Activated naive CD8-positive, alpha-beta T cell (primary cell): ENCODE measurements around the gene KIF13A.

Experiments used
- H3K27ac Mint-ChIP-seq: one replicate; pipeline ENCODE4 v1.8.0; 2021; ENCODE audit warnings: mixed read lengths
- H3K27me3 Mint-ChIP-seq: one replicate; pipeline ENCODE4 v1.8.0; 2021; ENCODE audit warnings: mixed read lengths
- H3K36me3 Mint-ChIP-seq: one replicate; pipeline ENCODE4 v1.8.0; 2021; ENCODE audit warnings: mixed read lengths
- H3K4me1 Mint-ChIP-seq: one replicate; pipeline ENCODE4 v1.8.0; 2021; ENCODE audit warnings: low read depth, mixed read lengths
- H3K4me3 Mint-ChIP-seq: one replicate; pipeline ENCODE4 v1.8.0; 2021; ENCODE audit warnings: mild to moderate bottlenecking, mixed read lengths
- H3K9me3 Mint-ChIP-seq: one replicate; pipeline ENCODE4 v1.8.0; 2021; ENCODE audit warnings: low read depth, mixed read lengths

KIF13A gene

GRCh38 chr6:17877196-17877894, 110.1 kb downstream of the KIF13A start:
- Mint-ChIP-seq H3K4me3 (no peak overlapping the region), H3K9me3 (no peaks in the 10 kb centered on the region), H3K27ac (no peak overlapping the region), H3K4me1 (no peaks in the 10 kb centered on the region), H3K27me3 (peaks cover 4% of the 10 kb centered on the region), H3K36me3 (no peaks in the 10 kb centered on the region)

GRCh38 chr6:17874753-17875152, 112.7 kb downstream of the KIF13A start:
- no peak overlapping the region for H3K4me3 Mint-ChIP-seq
- H3K27me3 Mint-ChIP-seq: peaks cover 7% of the 10 kb centered on the region

DNA sequence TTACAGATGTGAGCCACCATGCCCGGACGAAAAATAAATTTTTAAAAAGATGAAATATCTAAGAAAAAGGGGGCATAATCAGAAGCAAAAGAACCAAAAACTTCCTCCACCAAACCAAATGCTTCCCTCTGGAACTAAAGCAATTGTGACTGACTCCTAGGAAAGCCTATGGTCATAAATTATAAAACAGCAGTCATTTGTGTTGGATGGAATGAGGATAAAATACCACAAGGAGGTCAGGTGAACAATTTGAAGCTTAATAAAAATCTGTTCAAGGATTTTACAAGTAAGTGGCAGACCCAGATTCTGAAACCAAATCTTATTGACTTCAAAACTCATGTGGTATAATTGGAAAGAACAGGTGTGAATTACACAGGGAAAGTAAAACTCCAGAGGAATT, 114.5 kb downstream of the KIF13A start:
- no peak overlapping the region for H3K27ac Mint-ChIP-seq
- H3K4me1 Mint-ChIP-seq: no peaks in the 10 kb centered on the region
- H3K27me3 Mint-ChIP-seq: peaks cover 12% of the 10 kb centered on the region
- H3K9me3 Mint-ChIP-seq: no peaks in the 10 kb centered on the region
- H3K4me3 Mint-ChIP-seq: no peak overlapping the region
- no peaks in the 10 kb centered on the region for H3K36me3 Mint-ChIP-seq

More at GRCh38 chr6:17874753-17875152, 112.7 kb downstream of the KIF13A start:
- Mint-ChIP-seq H3K36me3 (no peaks in the 10 kb centered on the region), H3K9me3 (no peaks in the 10 kb centered on the region), H3K4me1 (no peaks in the 10 kb centered on the region), H3K27ac (no peak overlapping the region)

GRCh38 chr6:17871836-17872235, 115.6 kb downstream of the KIF13A start:
- Mint-ChIP-seq H3K9me3 (no peaks in the 10 kb centered on the region), H3K4me1 (no peaks in the 10 kb centered on the region), H3K27ac (no peak overlapping the region), H3K36me3 (no peaks in the 10 kb centered on the region), H3K27me3 (peaks cover 12% of the 10 kb centered on the region), H3K4me3 (no peak overlapping the region)

DNA sequence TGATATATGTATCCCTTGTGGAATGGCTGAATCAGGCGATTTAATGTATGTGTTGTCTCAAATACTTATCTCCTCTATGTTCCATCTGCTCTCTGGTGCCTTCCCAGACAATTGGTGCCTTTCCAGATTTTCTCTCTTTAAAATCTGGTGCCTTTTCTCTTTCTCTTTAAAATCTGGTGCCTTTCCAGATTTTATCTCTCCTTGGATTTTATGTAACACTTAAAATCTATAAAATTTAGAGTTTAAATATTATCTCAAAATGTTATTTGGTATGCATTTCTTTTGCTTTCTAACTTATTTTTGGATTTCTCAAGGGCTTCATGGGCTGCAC, 116.3 kb downstream of the KIF13A start:
- Mint-ChIP-seq H3K27ac (no peak overlapping the region), H3K4me3 (no peak overlapping the region), H3K9me3 (no peaks in the 10 kb centered on the region), H3K27me3 (peaks cover 12% of the 10 kb centered on the region), H3K4me1 (no peaks in the 10 kb centered on the region), H3K36me3 (no peaks in the 10 kb centered on the region)

GRCh38 chr6:17870300-17871188, 116.9 kb downstream of the KIF13A start:
- H3K36me3 Mint-ChIP-seq: no peaks in the 10 kb centered on the region
- no peak overlapping the region for H3K4me3 Mint-ChIP-seq
- H3K9me3 Mint-ChIP-seq: no peaks in the 10 kb centered on the region
- no peaks in the 10 kb centered on the region for H3K4me1 Mint-ChIP-seq
- H3K27ac Mint-ChIP-seq: no peak overlapping the region
- H3K27me3 Mint-ChIP-seq: peaks cover 12% of the 10 kb centered on the region

- H3K9me3 Mint-ChIP-seq: no peaks in the 10 kb centered on the region
- H3K27ac Mint-ChIP-seq: no peak overlapping the region
- no peaks in the 10 kb centered on the region for H3K36me3 Mint-ChIP-seq
These were observed 117.7 kb downstream of the KIF13A start for GRCh38 chr6:17869753-17870050.

GRCh38 chr6:17869010-17869752, 118.3 kb downstream of the KIF13A start:
- H3K27ac Mint-ChIP-seq: no peak overlapping the region
- no peaks in the 10 kb centered on the region for H3K4me1 Mint-ChIP-seq
- no peaks in the 10 kb centered on the region for H3K9me3 Mint-ChIP-seq
- no peak overlapping the region for H3K4me3 Mint-ChIP-seq
- peaks cover 12% of the 10 kb centered on the region for H3K27me3 Mint-ChIP-seq
- H3K36me3 Mint-ChIP-seq: no peaks in the 10 kb centered on the region

More at GRCh38 chr6:17869753-17870050, 117.7 kb downstream of the KIF13A start:
- Mint-ChIP-seq H3K27me3 (peaks cover 12% of the 10 kb centered on the region), H3K4me3 (no peak overlapping the region), H3K4me1 (no peaks in the 10 kb centered on the region)

GRCh38 chr6:17867880-17868279, 119.6 kb downstream of the KIF13A start:
- H3K9me3 Mint-ChIP-seq: no peaks in the 10 kb centered on the region
- H3K27me3 Mint-ChIP-seq: peaks cover 12% of the 10 kb centered on the region
- no peak overlapping the region for H3K4me3 Mint-ChIP-seq
- no peaks in the 10 kb centered on the region for H3K4me1 Mint-ChIP-seq
- H3K27ac Mint-ChIP-seq: no peak overlapping the region
- H3K36me3 Mint-ChIP-seq: no peaks in the 10 kb centered on the region

- Mint-ChIP-seq H3K4me3 (no peak overlapping the region), H3K27me3 (peaks cover 10% of the 10 kb centered on the region), H3K27ac (no peak overlapping the region), H3K36me3 (no peaks in the 10 kb centered on the region), H3K9me3 (no peaks in the 10 kb centered on the region), H3K4me1 (no peaks in the 10 kb centered on the region)
These were observed 120.5 kb downstream of the KIF13A start for GRCh38 chr6:17866876-17867444.

- Mint-ChIP-seq H3K27ac (no peak overlapping the region), H3K4me1 (no peaks in the 10 kb centered on the region), H3K9me3 (no peaks in the 10 kb centered on the region), H3K36me3 (no peaks in the 10 kb centered on the region), H3K27me3 (peaks cover 10% of the 10 kb centered on the region), H3K4me3 (no peak overlapping the region)
These were observed 121.4 kb downstream of the KIF13A start for GRCh38 chr6:17865798-17866725.

GRCh38 chr6:17865243-17865642, 122.2 kb downstream of the KIF13A start:
- H3K27me3 Mint-ChIP-seq: peaks cover 8% of the 10 kb centered on the region
- H3K4me3 Mint-ChIP-seq: no peak overlapping the region
- H3K4me1 Mint-ChIP-seq: no peaks in the 10 kb centered on the region
- no peaks in the 10 kb centered on the region for H3K36me3 Mint-ChIP-seq
- no peaks in the 10 kb centered on the region for H3K9me3 Mint-ChIP-seq
- H3K27ac Mint-ChIP-seq: no peak overlapping the region

- no peak overlapping the region for H3K27ac Mint-ChIP-seq
- H3K27me3 Mint-ChIP-seq: peaks cover 3% of the 10 kb centered on the region
- no peak overlapping the region for H3K4me3 Mint-ChIP-seq
- no peaks in the 10 kb centered on the region for H3K4me1 Mint-ChIP-seq
- H3K36me3 Mint-ChIP-seq: no peaks in the 10 kb centered on the region
- no peaks in the 10 kb centered on the region for H3K9me3 Mint-ChIP-seq
These were observed 123.3 kb downstream of the KIF13A start for GRCh38 chr6:17863901-17864754.
